Caki2 (cell line): ENCODE results near the gene AVPR2. TPM values are rescaled to one million over a fixed set of nuclear protein-coding genes. Genes with fewer than 3 reads are reported as not detected.

Source experiments
- DNase-seq: peaks from one replicate; pipeline ENCODE4 v3.0.0-alpha.2; 2015; ENCODE audit warnings: low read depth
- in situ Hi-C: cut with HindIII; loops from 2 replicates; pipeline ENCODE4 v1.10.0; 2016; ENCODE audit warnings: low sequenced_read_pairs, low pct_unique_long_range_greater_than_20kb, mixed read lengths
- total RNA-seq: library from RNA; depleted of rRNA; stranded (reverse); fragments of >200 nt; shearing (Covaris generic); gene quantifications from 2 replicates; pipeline ENCODE4 v1.2.3, GENCODE V29; 2014; ENCODE audit warnings: low replicate concordance; rRNA removed

Gene AVPR2
- total RNA-seq, 1 experiment from 2014 or later: not detected

GRCh38 chrX:153954558-153955227 is 50.2 kb downstream of the AVPR2 start:
- DNase-seq: no peak
- in situ Hi-C loops: no loop called here

GRCh38 chrX:153955228-153955732 is 50.8 kb downstream of the AVPR2 start:
- in situ Hi-C loops: no loop called here

GRCh38 chrX:153956044-153956907 is 51.8 kb downstream of the AVPR2 start:
- no peak for DNase-seq
- in situ Hi-C loops: no loop called here

More at GRCh38 chrX:153955228-153955732, 50.8 kb downstream of the AVPR2 start:
- no peak for DNase-seq

Other genes starting within 250 kb of the AVPR2 start
- not detected in 2 replicates for gene PNCK, start 230.9 kb upstream of the AVPR2 start, total RNA-seq
- gene SLC6A8, start 216.7 kb upstream of the AVPR2 start, total RNA-seq: 1.7 and 2.1 TPM in 2 replicates
- gene BCAP31, start 180.3 kb upstream of the AVPR2 start, total RNA-seq: 307 TPM in 2 replicates
- gene ABCD1, start 179.8 kb upstream of the AVPR2 start, total RNA-seq: 7.3 and 19.3 TPM in 2 replicates
- 1.7 and 2.5 TPM in 2 replicates for gene PLXNB3, start 140.4 kb upstream of the AVPR2 start, total RNA-seq
- gene SRPK3, start 123.6 kb upstream of the AVPR2 start, total RNA-seq: 0.29 TPM in 1 of 2 replicates, not detected in the other
- 44.9 and 63.0 TPM in 2 replicates for gene IDH3G, start 110.3 kb upstream of the AVPR2 start, total RNA-seq
- gene SSR4, start 110.0 kb upstream of the AVPR2 start, total RNA-seq: 177 and 185 TPM in 2 replicates
- gene PDZD4, start 74.1 kb upstream of the AVPR2 start, total RNA-seq: 4.3 and 8.5 TPM in 2 replicates
- 37.1 and 49.7 TPM in 2 replicates for gene L1CAM, start 18.5 kb upstream of the AVPR2 start, total RNA-seq
- gene ARHGAP4, start 21.6 kb downstream of the AVPR2 start, total RNA-seq: 8.1 and 15.3 TPM in 2 replicates
- gene NAA10, start 30.4 kb downstream of the AVPR2 start, total RNA-seq: 119 and 121 TPM in 2 replicates
- gene RENBP, start 40.0 kb downstream of the AVPR2 start, total RNA-seq: 13.5 and 15.5 TPM in 2 replicates
- 9.5 and 10.1 TPM in 2 replicates for gene HCFC1, start 67.1 kb downstream of the AVPR2 start, total RNA-seq
- gene TMEM187, start 68.1 kb downstream of the AVPR2 start, total RNA-seq: 5.7 and 16.6 TPM in 2 replicates
- 116 and 131 TPM in 2 replicates for gene IRAK1, start 115.2 kb downstream of the AVPR2 start, total RNA-seq
- gene MECP2, start 193.0 kb downstream of the AVPR2 start, total RNA-seq: 20.9 and 26.7 TPM in 2 replicates
- not detected in 2 replicates for gene OPN1LW, start 239.6 kb downstream of the AVPR2 start, total RNA-seq